ENCODE results near the gene GBGT1.

- no peak for TF ChIP-seq POLR2AphosphoS5 (IDR thresholded peaks at IDR 0.05; ENCODE audit: borderline replicate concordance, low read depth, low read length)
- no peak for TF ChIP-seq EZH2 (IDR thresholded peaks at IDR 0.05)
Observed at GRCh38 chr9:133131506-133131905, 32.2 kb downstream of the GBGT1 start.
